ENCODE data around the gene ZNF316. TPM values are rescaled to one million over a fixed set of nuclear protein-coding genes. Genes with fewer than 3 reads are reported as not detected.

ZNF316 gene
- polyA plus RNA-seq, 1 of the 3 experiments (the other 2 are of a cell fraction) = 18.6 TPM

DNA sequence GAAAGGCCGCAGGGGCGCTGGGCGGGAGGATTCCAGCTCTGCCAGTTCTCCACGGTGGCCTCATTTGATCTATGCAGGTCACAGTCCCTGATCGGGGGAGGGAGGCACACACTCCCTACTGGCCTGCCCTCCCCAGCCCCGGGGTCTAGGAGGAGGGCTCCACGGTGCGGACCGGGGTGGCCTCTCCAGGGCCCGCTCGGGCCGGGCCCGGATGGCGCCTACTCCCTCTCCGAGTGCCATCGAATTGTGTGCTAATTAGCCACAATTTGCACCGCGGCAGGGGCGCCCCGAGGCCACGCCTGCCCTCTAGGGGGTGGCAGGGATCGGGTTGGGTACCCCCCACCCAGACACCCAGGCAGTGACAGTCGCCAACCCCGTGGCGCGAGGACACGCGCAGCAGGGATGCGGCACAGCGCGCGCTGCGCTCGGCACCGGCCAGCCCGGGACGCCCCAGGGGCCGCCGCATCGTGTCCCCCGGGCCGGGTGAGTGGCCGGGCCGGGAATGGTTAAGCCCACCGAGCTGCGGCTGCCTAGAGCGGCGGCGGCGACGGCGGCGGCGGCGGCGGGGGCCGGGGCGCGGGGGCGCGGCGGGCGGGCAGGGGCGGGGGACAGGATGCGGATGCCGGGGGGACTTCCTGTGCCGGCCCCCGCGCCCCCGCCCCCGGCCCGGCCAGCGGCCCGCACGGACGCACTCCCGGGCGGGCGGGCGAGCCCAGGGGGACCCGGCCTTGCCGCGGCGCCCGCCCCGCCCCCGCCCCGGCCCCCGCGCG is 22.0 kb upstream of the ZNF316 start, which contains the start of gene ZNF853:
TSS of gene ZNF853 (plus strand) at position 658 of the 770 bp plus-strand sequence. CDS start 565 bp downstream, outside the sequence.
- 29% methylated on average over 28 of the region's 91 CpGs for WGBS (ENCODE audit: low lambda C conversion rate)
- no peaks in the 10 kb centered on the region for H4K20me1 ChIP-seq (ENCODE audit: insufficient read depth)
- H3K27me3 ChIP-seq (ENCODE audit: insufficient read depth) = no peaks in the 10 kb centered on the region
- TF ChIP-seq SMC3 (IDR thresholded peaks at IDR 0.05; ENCODE audit: low read depth, low read length) = 0 out of 2 replicates have a peak, but pooled peaks have one; percentile 4
- peak; percentile 26 for TF ChIP-seq CTCF (IDR thresholded peaks at IDR 0.05)
- TF ChIP-seq MXI1 (IDR thresholded peaks at IDR 0.05; ENCODE audit: low read depth, low read length) = peak; percentile 51; the same call in 1 of the 2 replicates
- TF ChIP-seq GABPA (IDR thresholded peaks at IDR 0.05; ENCODE audit: low read depth) = peak; percentile 44; the same call in 1 of the 2 replicates
- TF ChIP-seq, protein P1, sequence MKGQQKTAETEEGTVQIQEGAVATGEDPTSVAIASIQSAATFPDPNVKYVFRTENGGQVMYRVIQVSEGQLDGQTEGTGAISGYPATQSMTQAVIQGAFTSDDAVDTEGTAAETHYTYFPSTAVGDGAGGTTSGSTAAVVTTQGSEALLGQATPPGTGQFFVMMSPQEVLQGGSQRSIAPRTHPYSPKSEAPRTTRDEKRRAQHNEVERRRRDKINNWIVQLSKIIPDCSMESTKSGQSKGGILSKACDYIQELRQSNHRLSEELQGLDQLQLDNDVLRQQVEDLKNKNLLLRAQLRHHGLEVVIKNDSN (IDR thresholded peaks at IDR 0.05; ENCODE audit: borderline replicate concordance, low read depth) = no peak
- no peaks in the 10 kb centered on the region for H3K9me2 ChIP-seq
- peak within 1 kb of the TSS; percentile 87; the same call in 1 of the 2 replicates for H2AFZ ChIP-seq (ENCODE audit: low read depth)
- CTCF ChIA-PET = interaction anchor here (1.0 kb wide), 1 partner anchor 15 kb away, joined by 3 read pairs; no protein-coding TSS in a partner anchor
- peak; percentile 93 for DNase-seq
- peaks cover 4% of the 10 kb centered on the region for H3F3A ChIP-seq (replicated peaks; ENCODE audit: insufficient read depth)
- H3K4me2 ChIP-seq = peak within 1 kb of the TSS; percentile 100
- no peaks in the 10 kb centered on the region for H3K79me2 ChIP-seq (ENCODE audit: insufficient read depth)
- POLR2A ChIA-PET = interaction anchor here (1.1 to 1.8 kb wide), 3 partner anchors 22 to 43 kb away, joined by 3 to 9 read pairs (median 5); partner anchors contain the start of genes INTS15 and ZNF316
- H3K4me3 ChIP-seq (ENCODE audit: low read depth in 2 of 2, low read length in 1 of 2) = peak within 1 kb of the TSS; percentile 59 to 73
- no peaks in the 10 kb centered on the region for H3K9me3 ChIP-seq
- peak within 1 kb of the TSS in 1 of 2 experiments; percentile 25; a peak in 1 of 4 replicates for H3K27ac ChIP-seq (ENCODE audit: low read depth in 2 of 2, low read length in 1 of 2)
- H3K36me3 ChIP-seq (replicated peaks in 1 of 2; ENCODE audit: control insufficient read depth in 1 of 2, insufficient read depth in 2 of 2, low read length in 1 of 2) = no peaks in the 10 kb centered on the region
- H3K9ac ChIP-seq = peak within 1 kb of the TSS; percentile 73
- peaks cover 0 to 13% of the 10 kb centered on the region in 2 experiments; a peak in 2 of 4 replicates for H3K4me1 ChIP-seq (ENCODE audit: control insufficient read depth in 1 of 2, insufficient read depth in 2 of 2, low read depth in 1 of 2, low read length in 1 of 2)

DNA sequence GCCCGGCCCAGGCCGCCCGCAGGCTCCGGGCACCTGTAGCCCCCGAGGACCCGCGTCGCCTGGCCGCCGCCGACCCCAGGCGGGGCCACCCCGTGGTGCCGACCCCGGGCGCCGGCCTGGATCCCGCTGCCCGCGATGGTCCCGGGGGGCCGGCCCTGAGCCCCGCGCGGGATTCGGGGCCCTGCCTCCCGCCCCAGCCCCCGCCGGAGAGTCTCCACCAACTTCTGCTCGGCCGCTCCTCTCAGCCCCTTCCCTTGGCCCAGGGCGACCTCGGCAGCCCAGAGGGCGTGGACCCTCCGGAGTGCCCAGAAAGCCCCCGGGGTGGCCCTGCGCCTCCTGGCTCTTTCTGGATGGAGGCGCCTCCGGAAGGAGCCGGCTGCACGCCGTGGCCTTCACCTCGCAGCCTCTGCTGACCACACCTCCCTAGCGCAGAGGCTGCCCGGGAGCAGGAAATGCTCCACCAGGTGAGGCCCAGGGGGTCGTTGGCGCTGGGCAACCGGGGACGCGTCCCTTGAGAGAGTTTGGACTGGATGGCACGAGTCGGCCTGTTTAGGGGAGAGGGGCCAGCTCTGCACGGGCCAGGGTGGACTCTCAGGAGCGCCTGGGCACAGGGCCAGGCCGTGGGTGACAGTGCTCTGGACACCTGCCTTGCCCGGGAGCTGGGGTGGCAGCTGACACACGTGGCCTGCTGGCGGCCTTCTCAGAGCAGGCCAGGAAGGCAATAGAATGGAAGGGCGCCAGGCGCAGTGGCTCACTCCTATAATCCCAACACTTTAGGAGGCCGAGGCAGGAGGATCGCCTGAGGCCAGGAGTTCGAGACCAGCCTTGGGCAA is 21.2 kb upstream of the ZNF316 start:
- H3K27ac ChIP-seq (ENCODE audit: low read depth in 2 of 2, low read length in 1 of 2) = peak overlapping the region in 1 of 2 experiments; percentile 25; a peak in 1 of 4 replicates
- ChIA-PET CTCF (interaction anchor here (0.8 to 1.4 kb wide), 5 partner anchors 14 to 26 kb away, joined by 3 to 7 read pairs (median 3); partner anchors contain the start of genes INTS15 and ZNF316), POLR2A (interaction anchor here (1.7 to 1.8 kb wide), 2 partner anchors 21 to 26 kb away, joined by 5 to 9 read pairs; partner anchors contain the start of genes INTS15 and ZNF316)
- no peaks in the 10 kb centered on the region for H3K79me2 ChIP-seq (ENCODE audit: insufficient read depth)
- peak overlapping the region; percentile 73 for H3K9ac ChIP-seq
- WGBS (ENCODE audit: low lambda C conversion rate) = 37% methylated on average over 14 of the region's 63 CpGs
- no peaks in the 10 kb centered on the region for H4K20me1 ChIP-seq (ENCODE audit: insufficient read depth)
- peak overlapping the region; percentile 67; the same call in 1 of the 2 replicates for H2AFZ ChIP-seq (ENCODE audit: low read depth)
- H3K27me3 ChIP-seq (ENCODE audit: insufficient read depth) = no peaks in the 10 kb centered on the region
- H3K4me2 ChIP-seq = peak overlapping the region; percentile 100
- H3K4me1 ChIP-seq (ENCODE audit: control insufficient read depth in 1 of 2, insufficient read depth in 2 of 2, low read depth in 1 of 2, low read length in 1 of 2) = peaks cover 0 to 13% of the 10 kb centered on the region in 2 experiments; a peak in 2 of 4 replicates
- no peaks in the 10 kb centered on the region for H3K9me2 ChIP-seq
- H3K4me3 ChIP-seq (ENCODE audit: low read depth in 2 of 2, low read length in 1 of 2) = peak overlapping the region; percentile 59 to 73
- H3K36me3 ChIP-seq (replicated peaks in 1 of 2; ENCODE audit: control insufficient read depth in 1 of 2, insufficient read depth in 2 of 2, low read length in 1 of 2) = no peaks in the 10 kb centered on the region
- no peaks in the 10 kb centered on the region for H3K9me3 ChIP-seq
- TF ChIP-seq, protein P2, sequence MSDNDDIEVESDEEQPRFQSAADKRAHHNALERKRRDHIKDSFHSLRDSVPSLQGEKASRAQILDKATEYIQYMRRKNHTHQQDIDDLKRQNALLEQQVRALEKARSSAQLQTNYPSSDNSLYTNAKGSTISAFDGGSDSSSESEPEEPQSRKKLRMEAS (IDR thresholded peaks at IDR 0.05; ENCODE audit: low read depth) = peak; percentile 45; the same call in 1 of the 2 replicates
- TF ChIP-seq MXI1 (IDR thresholded peaks at IDR 0.05; ENCODE audit: low read depth, low read length) (peak; percentile 99), NRF1 (IDR thresholded peaks at IDR 0.05; ENCODE audit: low read depth, low read length) (no peak), GABPA (IDR thresholded peaks at IDR 0.05; ENCODE audit: low read depth) (peak; percentile 5; the same call in 1 of the 2 replicates), SIN3A (IDR thresholded peaks at IDR 0.05; ENCODE audit: borderline replicate concordance, low read depth, low read length) (no peak)
- peak; percentile 83 for DNase-seq
- H3F3A ChIP-seq (replicated peaks; ENCODE audit: insufficient read depth) = peaks cover 4% of the 10 kb centered on the region
